Esophagus muscularis mucosa (tissue), 4 donors: Measurements from ENCODE around the gene RRBP1.
"Not testable (repeated sequence)": the region's sequence is repeated elsewhere in the genome, so short reads cannot be mapped to it uniquely, and the experiment has no call there.

Source experiments
- CTCF ChIP-seq, 3 experiments: fragments of 200-600 bp in 2 of 3; fragments of 450-650 bp in 1 of 3; sonication (generic) in 2 of 3; IDR thresholded peaks; one replicate each; pipeline ENCODE4 v1.5.1; 2017 to 2019; ENCODE audit warnings: antibody characterized with exemption in 3 of 3, mild to moderate bottlenecking in 2 of 3, moderate library complexity in 1 of 3
- EP300 ChIP-seq: sonication (generic); formaldehyde crosslinking; IDR thresholded peaks from one replicate; pipeline ENCODE4 v1.6.1; 2017; ENCODE audit warnings: antibody characterized with exemption
- POLR2A ChIP-seq: fragments of 450-650 bp; IDR thresholded peaks from one replicate; pipeline ENCODE4 v1.6.1; 2017; ENCODE audit warnings: antibody characterized with exemption, moderate library complexity, mild to moderate bottlenecking, low read depth
- POLR2AphosphoS5 ChIP-seq, 2 donors: sonication (generic); formaldehyde crosslinking; IDR thresholded peaks; one replicate each; pipeline ENCODE4 v1.6.1; 2017; ENCODE audit warnings: antibody characterized with exemption in 2 of 2

GRCh38 chr20:17659344-17659743, 22.7 kb downstream of the RRBP1 start:
- not testable (repeated sequence) for TF ChIP-seq POLR2A; CTCF (IDR thresholded peaks at IDR 0.05); POLR2AphosphoS5 (IDR thresholded peaks at IDR 0.05); EP300
